ENCODE measurements around the gene COG4.

The COG4 gene

GRCh38 chr16:70470927-70471341 is 52.4 kb downstream of the COG4 start:
- peak; percentile 10 for TF ChIP-seq CTCF (IDR thresholded peaks at IDR 0.05; ENCODE audit: borderline replicate concordance, control extremely low read depth, extremely low read depth, insufficient read depth, missing control alignments)
- in situ Hi-C loops (cut with MboI; ENCODE audit: low sequenced_read_pairs, unreplicated experiment) = no loop called here
- DNase-seq (ENCODE audit: low spot score) = no peak

- in situ Hi-C loops (cut with MboI; ENCODE audit: low sequenced_read_pairs, unreplicated experiment) = no loop called here
- no peak for TF ChIP-seq CTCF (IDR thresholded peaks at IDR 0.05; ENCODE audit: borderline replicate concordance, control extremely low read depth, extremely low read depth, insufficient read depth, missing control alignments)
Observed at GRCh38 chr16:70470141-70470926, 53.0 kb downstream of the COG4 start.

GRCh38 chr16:70468776-70469525 is 54.4 kb downstream of the COG4 start:
- no peak for TF ChIP-seq CTCF (IDR thresholded peaks at IDR 0.05; ENCODE audit: borderline replicate concordance, control extremely low read depth, extremely low read depth, insufficient read depth, missing control alignments)
- DNase-seq (ENCODE audit: low spot score) = peak; percentile 22
- in situ Hi-C loops (cut with MboI; ENCODE audit: low sequenced_read_pairs, unreplicated experiment) = no loop called here

More at GRCh38 chr16:70470141-70470926, 53.0 kb downstream of the COG4 start:
- DNase-seq (ENCODE audit: low spot score) = peak; percentile 25

GRCh38 chr16:70467608-70468007 is 55.7 kb downstream of the COG4 start:
- TF ChIP-seq CTCF (IDR thresholded peaks at IDR 0.05; ENCODE audit: borderline replicate concordance, control extremely low read depth, extremely low read depth, insufficient read depth, missing control alignments) = no peak
- in situ Hi-C loops (cut with MboI; ENCODE audit: low sequenced_read_pairs, unreplicated experiment) = no loop called here
- no peak for DNase-seq (ENCODE audit: low spot score)

- no peak for DNase-seq (ENCODE audit: low spot score)
- peak; percentile 9 for TF ChIP-seq CTCF (IDR thresholded peaks at IDR 0.05; ENCODE audit: borderline replicate concordance, control extremely low read depth, extremely low read depth, insufficient read depth, missing control alignments)
- in situ Hi-C loops (cut with MboI; ENCODE audit: low sequenced_read_pairs, unreplicated experiment) = no loop called here
Observed at GRCh38 chr16:70467113-70467512, 56.2 kb downstream of the COG4 start.

- in situ Hi-C loops (cut with MboI; ENCODE audit: low sequenced_read_pairs, unreplicated experiment) = no loop called here
- no peak for TF ChIP-seq CTCF (IDR thresholded peaks at IDR 0.05; ENCODE audit: borderline replicate concordance, control extremely low read depth, extremely low read depth, insufficient read depth, missing control alignments)
- no peak for DNase-seq (ENCODE audit: low spot score)
Observed at GRCh38 chr16:70466805-70467076, 56.6 kb downstream of the COG4 start.
